GM10248 (cell line): ENCODE data around the gene SLC35D3.
"Not testable (repeated sequence)": the region's sequence is repeated elsewhere in the genome, so short reads cannot be mapped to it uniquely, and the experiment has no call there.

Experiments
- CTCF ChIA-PET: fragments of 300-600 bp; sonication (Branson Sonifier 250); formaldehyde crosslinking; extraction: SDS; loops from one replicate; lab custom pipeline; 2021; ENCODE audit warnings: antibody characterized with exemption; lab: Yijun Ruan, JAX
- POLR2A ChIA-PET: fragments of 350-650 bp; sonication (Branson Sonifier 250); formaldehyde crosslinking; extraction: SDS; loops from one replicate; lab custom pipeline; 2020; ENCODE audit warnings: antibody characterized with exemption; lab: Yijun Ruan, JAX
- DNase-seq: peaks from one replicate; pipeline ENCODE4 v3.0.0; 2012; ENCODE audit errors: extremely low spot score
- CTCF ChIP-seq: IDR thresholded peaks from 2 replicates; pipeline ENCODE4 v1.5.1; 2012; ENCODE audit warnings: mild to moderate bottlenecking, low read depth; ENCODE audit errors: extremely low read depth, missing control alignments, control extremely low read depth

SLC35D3 gene

GRCh38 chr6:136921936-136922684 is at the start of gene SLC35D3:
Gene SLC35D3, plus strand, starts transcription at chr6:136922301. Its CDS starts 128 bp downstream, at chr6:136922429.
- ChIA-PET POLR2A (no interaction called here), CTCF (interaction anchor here (0.8 to 2.4 kb wide), 7 partner anchors 13 to 314 kb away, joined by 3 to 10 read pairs (median 3); partner anchors contain the start of gene MAP3K5)
- no peak for TF ChIP-seq CTCF
- DNase-seq, result peak; percentile 61

- no peak for DNase-seq
- ChIA-PET POLR2A (no interaction called here), CTCF (interaction anchor here (1.5 kb wide), 1 partner anchor 11 kb away, joined by 5 read pairs; no protein-coding TSS in a partner anchor)
- TF ChIP-seq CTCF, result no peak
These were observed 48.4 kb upstream of the SLC35D3 start for GRCh38 chr6:136873748-136874147.

- POLR2A ChIA-PET, DNase-seq: not testable (repeated sequence)
- CTCF ChIA-PET, result interaction anchor here (0.6 to 1.9 kb wide), 2 partner anchors 11 to 13 kb away, joined by 3 to 4 read pairs; no protein-coding TSS in a partner anchor
These were observed 45.6 kb upstream of the SLC35D3 start for GRCh38 chr6:136876469-136876868.

GRCh38 chr6:136880748-136881460 is 41.2 kb upstream of the SLC35D3 start:
- DNase-seq, result no peak
- ChIA-PET CTCF (interaction anchor here (1.5 kb wide), 1 partner anchor 10 kb away, joined by 3 read pairs; no protein-coding TSS in a partner anchor), POLR2A (no interaction called here)
- TF ChIP-seq CTCF, result no peak

- ChIA-PET POLR2A (no interaction called here), CTCF (interaction anchor here (1.0 to 2.0 kb wide), 6 partner anchors 10 to 208 kb away, joined by 3 to 7 read pairs (median 4); no protein-coding TSS in a partner anchor)
These were observed 36.0 kb upstream of the SLC35D3 start for GRCh38 chr6:136886091-136886490.

GRCh38 chr6:136887953-136888352 is 34.1 kb upstream of the SLC35D3 start:
- no peak for DNase-seq
- TF ChIP-seq CTCF, result no peak
- POLR2A ChIA-PET, result no interaction called here
- CTCF ChIA-PET, result interaction anchor here (1.6 kb wide), 2 partner anchors 9 to 12 kb away, joined by 4 read pairs; no protein-coding TSS in a partner anchor

More at GRCh38 chr6:136886091-136886490, 36.0 kb upstream of the SLC35D3 start:
- no peak for TF ChIP-seq CTCF
- no peak for DNase-seq
